Measurements from ENCODE around the gene UGGT1. TPM values are rescaled to one million over a fixed set of nuclear protein-coding genes. Genes with fewer than 3 reads are reported as not detected.

UGGT1 gene
- total RNA-seq, 1 donor from 2014 or later: 70.7 TPM

GRCh38 chr2:128215897-128216642 is 125.1 kb downstream of the UGGT1 start:
- Mint-ChIP-seq H3K4me3 (no peak overlapping the region), H3K27me3 (ENCODE audit: insufficient read depth) (peaks cover 7% of the 10 kb centered on the region), H3K36me3 (ENCODE audit: low read depth) (no peaks in the 10 kb centered on the region), H3K4me1 (ENCODE audit: low read depth) (peaks cover 4% of the 10 kb centered on the region), H3K9me3 (no peaks in the 10 kb centered on the region), H3K27ac (no peak overlapping the region)
- DNase-seq (ENCODE audit: low spot score): no peak
- intact Hi-C loops (cut with micrococcal nuclease): no loop called here

GRCh38 chr2:128217671-128218070 is 126.7 kb downstream of the UGGT1 start:
- Mint-ChIP-seq H3K4me1 (ENCODE audit: low read depth) (peaks cover 4% of the 10 kb centered on the region), H3K9me3 (no peaks in the 10 kb centered on the region), H3K36me3 (ENCODE audit: low read depth) (no peaks in the 10 kb centered on the region), H3K4me3 (no peak overlapping the region), H3K27me3 (ENCODE audit: insufficient read depth) (peaks cover 7% of the 10 kb centered on the region), H3K27ac (no peak overlapping the region)
- DNase-seq (ENCODE audit: low spot score): no peak
- intact Hi-C loops (cut with micrococcal nuclease): no loop called here

GRCh38 chr2:128219891-128220290 is 128.9 kb downstream of the UGGT1 start:
- no peak for DNase-seq (ENCODE audit: low spot score)
- Mint-ChIP-seq H3K27me3 (ENCODE audit: insufficient read depth) (peaks cover 5% of the 10 kb centered on the region), H3K4me1 (ENCODE audit: low read depth) (peaks cover 4% of the 10 kb centered on the region), H3K36me3 (ENCODE audit: low read depth) (no peaks in the 10 kb centered on the region), H3K4me3 (no peak overlapping the region), H3K9me3 (no peaks in the 10 kb centered on the region), H3K27ac (no peak overlapping the region)
- intact Hi-C loops (cut with micrococcal nuclease): no loop called here

DNA sequence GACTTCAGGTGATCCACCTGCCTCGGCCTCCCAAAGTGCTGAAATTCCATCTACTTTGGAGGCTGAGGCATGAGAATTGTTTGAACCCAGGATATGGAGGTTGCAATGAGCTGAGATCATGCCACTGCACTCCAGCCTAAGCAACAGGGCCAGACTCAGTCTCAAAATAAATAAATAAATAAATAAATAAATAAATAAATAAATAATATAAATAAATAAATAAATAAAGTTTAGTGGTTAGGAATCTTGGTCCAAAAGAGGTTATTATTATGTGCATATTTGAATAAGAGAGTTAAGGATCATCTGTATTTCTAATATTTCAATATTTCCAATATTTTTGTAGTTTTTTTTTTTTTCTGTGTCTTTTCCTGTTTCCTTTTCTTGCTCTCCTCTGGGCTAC is 136.9 kb downstream of the UGGT1 start:
- DNase-seq (ENCODE audit: low spot score): no peak
- Mint-ChIP-seq H3K36me3 (ENCODE audit: low read depth) (no peaks in the 10 kb centered on the region), H3K9me3 (no peaks in the 10 kb centered on the region), H3K4me3 (no peak overlapping the region), H3K4me1 (ENCODE audit: low read depth) (no peaks in the 10 kb centered on the region), H3K27ac (no peak overlapping the region), H3K27me3 (ENCODE audit: insufficient read depth) (peaks cover 15% of the 10 kb centered on the region)
- intact Hi-C loops (cut with micrococcal nuclease): no loop called here

GRCh38 chr2:128228894-128229293 is 137.9 kb downstream of the UGGT1 start:
- no peaks in the 10 kb centered on the region for H3K9me3 Mint-ChIP-seq
- H3K27ac Mint-ChIP-seq: no peak overlapping the region
- DNase-seq (ENCODE audit: low spot score): no peak
- H3K27me3 Mint-ChIP-seq (ENCODE audit: insufficient read depth): peaks cover 17% of the 10 kb centered on the region
- H3K4me3 Mint-ChIP-seq: no peak overlapping the region
- intact Hi-C loops (cut with micrococcal nuclease): no loop called here
- H3K4me1 Mint-ChIP-seq (ENCODE audit: low read depth): peaks cover 5% of the 10 kb centered on the region
- H3K36me3 Mint-ChIP-seq (ENCODE audit: low read depth): no peaks in the 10 kb centered on the region

DNA sequence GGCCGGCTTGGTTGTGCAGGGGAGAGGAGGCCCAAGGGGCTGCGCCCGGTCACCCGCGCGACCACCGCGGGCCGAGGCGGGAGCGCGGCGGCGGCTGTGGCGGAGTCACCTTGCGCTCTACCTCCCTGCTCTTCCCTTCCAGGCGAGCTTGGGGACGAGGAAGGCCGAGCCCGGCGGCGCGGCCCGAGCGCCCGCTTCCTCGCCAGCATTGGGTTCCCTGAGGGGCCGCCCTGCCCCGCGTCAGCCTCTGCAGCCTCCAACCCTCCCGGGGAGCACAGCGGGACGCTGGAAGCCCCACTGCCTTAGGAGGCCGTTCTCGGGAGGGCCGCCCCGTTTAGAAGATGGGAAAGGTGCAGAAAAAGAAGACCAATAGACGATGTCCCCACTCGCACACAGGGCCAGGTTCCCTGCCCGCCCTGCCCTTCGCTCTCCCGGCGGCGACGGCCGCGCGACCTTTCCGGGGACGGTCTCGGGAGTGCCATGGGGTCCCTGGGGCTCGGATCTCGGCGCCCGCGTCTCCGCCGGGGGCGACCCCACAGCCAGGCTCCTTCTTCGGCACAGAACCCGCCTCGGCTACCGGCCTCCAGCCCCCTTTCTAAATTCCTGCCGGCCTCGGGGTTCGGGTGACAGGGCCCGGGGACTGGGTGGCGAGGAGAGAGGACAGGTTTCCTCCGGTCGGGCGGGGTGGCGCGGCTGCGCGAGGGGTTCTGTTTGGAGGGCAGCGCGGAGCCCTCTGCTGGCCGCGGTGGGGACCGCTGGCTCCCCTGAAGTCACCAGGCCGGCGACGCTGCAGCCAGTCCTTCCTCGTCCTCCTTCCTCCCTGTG is 142.2 kb downstream of the UGGT1 start:
- Mint-ChIP-seq H3K27ac (peak overlapping the region; percentile 52), H3K27me3 (ENCODE audit: insufficient read depth) (peaks cover 15% of the 10 kb centered on the region), H3K36me3 (ENCODE audit: low read depth) (no peaks in the 10 kb centered on the region), H3K4me1 (ENCODE audit: low read depth) (peaks cover 5% of the 10 kb centered on the region), H3K4me3 (peak overlapping the region; percentile 82), H3K9me3 (no peaks in the 10 kb centered on the region)
- intact Hi-C loops (cut with micrococcal nuclease): loop anchor here (1.0 to 10.0 kb wide), 5 partner anchors 37 to 348 kb away; partner anchors contain the start of genes AMMECR1L and UGGT1
- DNase-seq (ENCODE audit: low spot score): peak; percentile 78

DNA sequence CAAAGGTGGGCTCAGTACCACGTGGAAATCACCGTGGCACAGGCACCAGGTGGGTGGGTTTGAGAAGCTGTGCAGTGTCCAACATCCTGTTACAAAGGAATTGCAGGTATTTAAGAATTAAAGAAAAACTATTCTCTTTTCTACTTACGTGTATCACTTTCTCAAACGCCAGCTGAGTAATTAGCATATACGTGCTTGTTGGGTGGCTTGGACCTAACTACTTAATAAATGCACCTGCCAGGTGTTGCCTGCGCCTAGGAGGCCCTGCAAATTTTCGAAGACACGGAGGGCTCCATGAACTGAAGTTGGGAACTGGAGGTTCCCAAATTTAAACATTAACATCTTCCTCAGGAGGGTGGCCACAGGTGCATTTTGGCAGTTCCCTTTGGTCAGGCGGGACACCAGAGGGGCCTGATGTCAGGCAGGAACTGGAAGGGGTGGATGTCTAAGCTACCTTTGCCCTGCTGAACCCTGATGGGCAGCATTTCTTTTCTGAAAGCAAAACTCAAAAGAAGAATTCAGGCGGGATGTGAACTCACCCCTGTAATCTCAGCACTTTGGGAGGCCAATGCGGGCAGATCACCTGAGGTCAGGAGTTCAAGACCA is 142.9 kb downstream of the UGGT1 start:
- Mint-ChIP-seq H3K4me1 (ENCODE audit: low read depth) (peaks cover 5% of the 10 kb centered on the region), H3K4me3 (peak overlapping the region; percentile 82), H3K27ac (peak overlapping the region; percentile 52), H3K36me3 (ENCODE audit: low read depth) (no peaks in the 10 kb centered on the region), H3K27me3 (ENCODE audit: insufficient read depth) (peaks cover 15% of the 10 kb centered on the region), H3K9me3 (no peaks in the 10 kb centered on the region)
- DNase-seq (ENCODE audit: low spot score): no peak
- intact Hi-C loops (cut with micrococcal nuclease): loop anchor here (1.0 to 10.0 kb wide), 5 partner anchors 38 to 349 kb away; partner anchors contain the start of genes AMMECR1L and UGGT1

DNA sequence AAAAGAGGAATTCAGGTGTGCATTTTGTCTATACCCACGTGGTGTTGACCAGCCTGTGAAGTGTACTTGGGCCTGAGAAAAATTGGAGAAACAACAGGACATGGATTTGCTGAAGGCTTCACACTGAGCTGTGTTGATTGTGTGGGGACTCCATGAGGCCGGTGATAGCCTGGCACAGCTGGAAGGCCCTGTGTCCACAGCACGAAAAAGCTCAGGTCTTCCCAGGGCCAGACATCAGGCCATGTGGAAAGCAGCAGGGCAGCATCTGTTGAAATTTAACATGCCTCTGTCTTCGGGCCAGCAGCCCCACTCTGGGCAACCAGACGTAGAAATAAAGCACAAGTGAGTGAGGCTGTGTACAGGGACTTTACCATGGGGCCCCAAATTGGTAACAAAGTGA is 143.6 kb downstream of the UGGT1 start:
- Mint-ChIP-seq H3K27me3 (ENCODE audit: insufficient read depth) (peaks cover 15% of the 10 kb centered on the region), H3K27ac (no peak overlapping the region), H3K36me3 (ENCODE audit: low read depth) (no peaks in the 10 kb centered on the region), H3K4me1 (ENCODE audit: low read depth) (peaks cover 5% of the 10 kb centered on the region), H3K4me3 (no peak overlapping the region), H3K9me3 (no peaks in the 10 kb centered on the region)
- intact Hi-C loops (cut with micrococcal nuclease): loop anchor here (5.0 to 10.0 kb wide), 2 partner anchors 88 to 350 kb away; partner anchors contain the start of gene AMMECR1L
- no peak for DNase-seq (ENCODE audit: low spot score)

- DNase-seq (ENCODE audit: low spot score): no peak
- no peak overlapping the region for H3K4me3 Mint-ChIP-seq
- H3K36me3 Mint-ChIP-seq (ENCODE audit: low read depth): no peaks in the 10 kb centered on the region
- intact Hi-C loops (cut with micrococcal nuclease): loop anchor here (10.0 kb wide), 1 partner anchor 351 kb away; the partner anchor contains the start of gene AMMECR1L
- H3K9me3 Mint-ChIP-seq: no peaks in the 10 kb centered on the region
- H3K27me3 Mint-ChIP-seq (ENCODE audit: insufficient read depth): peaks cover 15% of the 10 kb centered on the region
- H3K27ac Mint-ChIP-seq: no peak overlapping the region
- peaks cover 5% of the 10 kb centered on the region for H3K4me1 Mint-ChIP-seq (ENCODE audit: low read depth)
Measured at GRCh38 chr2:128235581-128235980, 144.6 kb downstream of the UGGT1 start.

- H3K27ac Mint-ChIP-seq: no peak overlapping the region
- H3K27me3 Mint-ChIP-seq (ENCODE audit: insufficient read depth): peaks cover 10% of the 10 kb centered on the region
- no peaks in the 10 kb centered on the region for H3K9me3 Mint-ChIP-seq
- intact Hi-C loops (cut with micrococcal nuclease): loop anchor here (10.0 kb wide), 1 partner anchor 352 kb away; the partner anchor contains the start of gene AMMECR1L
- no peaks in the 10 kb centered on the region for H3K36me3 Mint-ChIP-seq (ENCODE audit: low read depth)
- DNase-seq (ENCODE audit: low spot score): no peak
- peaks cover 5% of the 10 kb centered on the region for H3K4me1 Mint-ChIP-seq (ENCODE audit: low read depth)
- H3K4me3 Mint-ChIP-seq: no peak overlapping the region
Measured at GRCh38 chr2:128236491-128237035, 145.6 kb downstream of the UGGT1 start.

DNA sequence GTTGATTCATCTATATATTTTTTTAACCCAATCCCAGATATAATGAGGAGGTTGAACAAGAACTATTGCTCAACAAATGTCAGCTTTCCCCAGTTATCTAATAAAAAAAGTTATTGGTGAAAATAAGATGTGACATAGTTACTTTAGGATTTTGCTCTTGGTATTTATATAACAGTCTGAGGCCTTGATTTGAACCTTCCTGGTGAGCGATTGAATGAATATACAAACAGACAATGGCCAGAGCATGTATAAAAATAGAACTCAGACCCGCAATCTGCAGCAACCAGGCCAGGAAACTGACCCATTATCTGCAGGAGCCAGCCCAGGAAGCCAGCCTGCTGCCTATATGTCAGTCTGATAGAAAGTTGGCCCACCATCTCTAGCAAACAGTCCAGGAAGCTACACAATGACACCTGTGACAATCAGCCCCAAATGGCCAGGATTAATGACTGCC is 146.1 kb downstream of the UGGT1 start:
- intact Hi-C loops (cut with micrococcal nuclease): loop anchor here (10.0 kb wide), 1 partner anchor 352 kb away; the partner anchor contains the start of gene AMMECR1L
- Mint-ChIP-seq H3K27ac (no peak overlapping the region), H3K4me1 (ENCODE audit: low read depth) (peaks cover 5% of the 10 kb centered on the region), H3K9me3 (no peaks in the 10 kb centered on the region), H3K4me3 (no peak overlapping the region), H3K27me3 (ENCODE audit: insufficient read depth) (peaks cover 6% of the 10 kb centered on the region), H3K36me3 (ENCODE audit: low read depth) (no peaks in the 10 kb centered on the region)
- no peak for DNase-seq (ENCODE audit: low spot score)

DNA sequence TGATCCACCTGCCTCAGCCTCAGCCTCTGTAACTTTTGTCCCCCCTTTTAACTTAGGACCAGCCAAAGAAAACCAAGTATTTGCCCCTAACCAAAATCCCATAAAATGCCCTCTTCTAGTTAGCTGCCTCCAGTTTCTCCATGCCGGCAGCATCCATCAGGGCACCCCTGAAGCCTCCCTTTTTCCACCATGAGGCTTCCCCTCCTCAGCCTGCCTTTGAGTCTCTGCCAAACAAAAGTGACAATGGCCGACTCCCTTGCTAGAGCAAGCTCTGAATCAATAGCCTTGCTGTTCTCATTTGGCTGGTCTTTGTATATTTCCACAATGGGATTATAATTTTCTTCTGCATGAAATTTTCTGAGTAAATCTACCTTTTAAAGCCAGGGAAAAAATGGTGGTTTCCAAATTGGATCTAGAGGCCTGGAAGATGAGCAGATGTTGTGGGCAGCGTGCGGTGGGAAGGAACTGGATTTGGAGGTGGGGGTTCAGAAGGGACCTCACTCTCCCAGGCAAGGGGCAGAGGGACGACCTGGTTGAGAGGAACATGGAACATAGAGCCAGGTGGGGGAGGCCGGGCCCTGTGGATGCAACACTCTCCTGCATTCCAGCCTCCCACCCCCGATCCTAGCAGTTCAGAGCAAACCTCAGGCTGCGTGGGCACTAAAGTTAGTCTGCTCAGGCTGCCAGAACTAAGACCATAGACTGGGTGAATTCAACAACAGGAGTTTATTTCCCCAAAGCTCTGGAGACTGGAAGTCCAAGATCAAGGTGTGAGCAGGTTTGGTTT is 147.1 kb downstream of the UGGT1 start:
- H3K4me1 Mint-ChIP-seq (ENCODE audit: low read depth): peaks cover 5% of the 10 kb centered on the region
- intact Hi-C loops (cut with micrococcal nuclease): loop anchor here (10.0 kb wide), 1 partner anchor 353 kb away; the partner anchor contains the start of gene AMMECR1L

More for the DNA sequence above, 147.1 kb downstream of the UGGT1 start:
- H3K4me3 Mint-ChIP-seq: no peak overlapping the region
- no peak overlapping the region for H3K27ac Mint-ChIP-seq
- peaks cover 5% of the 10 kb centered on the region for H3K27me3 Mint-ChIP-seq (ENCODE audit: insufficient read depth)
- no peaks in the 10 kb centered on the region for H3K9me3 Mint-ChIP-seq
- no peak for DNase-seq (ENCODE audit: low spot score)
- H3K36me3 Mint-ChIP-seq (ENCODE audit: low read depth): no peaks in the 10 kb centered on the region
